NCI-H2107 treated with DMSO at 0.1 percent for 48 hours (cell line): ENCODE data around the gene LIPC.
A peak's percentile ranks its signal among the peaks of the same experiment; 100 is the strongest.

ENCODE experiments used
- DNase-seq: peaks from one replicate; lab custom pipeline; 2025; ENCODE audit not compliant: unreplicated experiment; lab: John Stamatoyannopoulos, UW

Gene LIPC

DNA sequence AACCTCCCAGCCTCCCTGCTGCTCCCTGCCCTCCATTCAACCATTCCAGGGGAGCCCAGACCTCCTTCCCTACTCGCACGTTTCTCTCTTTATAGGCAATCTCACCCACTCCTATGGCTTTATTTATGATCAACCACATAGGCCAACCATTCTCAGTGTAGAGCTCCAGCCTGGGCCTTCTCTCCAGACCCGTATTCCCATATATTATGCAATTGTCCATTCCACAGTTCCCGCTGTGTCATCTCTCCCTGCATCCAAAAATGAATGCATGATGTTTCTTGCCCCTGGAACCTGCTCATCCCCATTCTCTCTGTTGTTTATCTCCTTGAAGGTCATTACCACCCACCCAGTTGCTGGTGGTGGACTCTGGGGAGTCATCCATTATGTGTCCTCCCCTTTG, 140.7 kb downstream of the LIPC start:
- DNase-seq = no peak

GRCh38 chr15:58573270-58573669, 141.5 kb downstream of the LIPC start:
- no peak for DNase-seq

GRCh38 chr15:58574631-58575030, 142.8 kb downstream of the LIPC start:
- DNase-seq = no peak

DNA sequence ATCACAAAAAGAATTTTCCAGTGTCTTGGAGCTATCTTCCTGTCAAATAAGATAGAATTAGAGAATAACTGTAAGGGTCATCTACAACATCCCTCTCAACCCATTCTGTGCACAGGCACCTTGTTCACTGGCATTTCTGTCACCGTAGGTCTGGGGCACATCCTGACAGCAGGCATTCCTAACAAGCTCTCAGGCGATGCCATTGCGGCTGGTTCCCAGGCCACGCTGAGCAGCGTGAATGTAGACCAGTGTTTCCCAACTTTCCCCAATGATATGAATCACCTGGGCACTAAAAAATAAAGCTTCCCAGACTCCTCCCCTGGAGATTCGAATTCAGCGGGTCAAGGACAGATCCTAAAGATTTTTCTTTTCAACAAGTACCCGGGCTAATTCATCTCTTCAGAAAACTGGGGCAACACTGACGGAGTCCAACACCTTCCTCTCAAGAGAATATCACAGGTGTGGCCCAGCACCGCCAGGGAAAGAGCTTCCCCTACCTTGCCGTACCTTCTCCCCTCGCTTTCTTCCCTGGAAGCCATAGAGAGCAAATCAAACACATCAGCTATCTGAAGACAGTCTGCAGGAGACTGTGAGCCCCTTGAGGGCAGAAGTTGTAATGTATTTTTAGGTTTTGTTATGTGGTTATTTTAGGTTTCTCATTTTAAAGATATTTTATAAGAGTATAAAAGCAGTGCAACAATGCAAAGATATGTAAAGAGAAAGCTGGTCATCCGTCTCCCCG, 143.4 kb downstream of the LIPC start:
- DNase-seq = no peak

GRCh38 chr15:58576657-58577056, 144.9 kb downstream of the LIPC start:
- no peak for DNase-seq

- DNase-seq = no peak
These were observed 150.4 kb downstream of the LIPC start for GRCh38 chr15:58582160-58582559.

GRCh38 chr15:58583171-58583908, 151.5 kb downstream of the LIPC start:
- DNase-seq = no peak

DNA sequence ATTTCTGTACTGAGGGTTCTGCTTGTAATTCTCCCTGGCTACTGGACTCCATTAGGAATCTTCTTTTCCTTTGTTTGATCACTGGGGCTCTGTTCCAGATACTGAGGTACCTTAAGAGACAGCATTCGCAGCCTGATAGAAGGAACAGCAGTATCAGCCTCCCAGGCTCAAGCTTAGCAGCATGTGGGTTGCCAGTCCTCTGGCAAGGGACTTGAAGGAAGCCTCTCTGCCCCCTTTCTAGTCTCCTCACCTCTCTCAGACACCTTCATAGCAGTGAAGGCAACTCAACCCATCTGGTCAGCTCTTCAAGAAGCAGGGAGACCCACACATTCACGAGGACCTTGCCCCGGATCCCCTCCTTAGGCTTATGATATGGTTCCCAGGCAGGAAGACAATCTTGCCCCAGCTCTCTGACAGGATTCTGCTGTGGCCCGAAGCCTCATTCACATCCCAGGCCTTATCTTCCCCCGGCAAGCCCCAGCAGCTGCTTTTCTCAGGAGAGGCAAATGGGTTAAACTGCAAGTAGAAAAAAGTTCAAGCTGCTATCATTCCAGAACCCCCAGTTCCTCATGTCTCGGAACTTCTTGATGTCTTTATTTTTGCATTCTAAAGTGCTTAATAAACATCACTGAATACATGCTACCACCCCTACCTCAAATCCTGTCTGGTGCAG, 153.1 kb downstream of the LIPC start:
- no peak for DNase-seq

DNA sequence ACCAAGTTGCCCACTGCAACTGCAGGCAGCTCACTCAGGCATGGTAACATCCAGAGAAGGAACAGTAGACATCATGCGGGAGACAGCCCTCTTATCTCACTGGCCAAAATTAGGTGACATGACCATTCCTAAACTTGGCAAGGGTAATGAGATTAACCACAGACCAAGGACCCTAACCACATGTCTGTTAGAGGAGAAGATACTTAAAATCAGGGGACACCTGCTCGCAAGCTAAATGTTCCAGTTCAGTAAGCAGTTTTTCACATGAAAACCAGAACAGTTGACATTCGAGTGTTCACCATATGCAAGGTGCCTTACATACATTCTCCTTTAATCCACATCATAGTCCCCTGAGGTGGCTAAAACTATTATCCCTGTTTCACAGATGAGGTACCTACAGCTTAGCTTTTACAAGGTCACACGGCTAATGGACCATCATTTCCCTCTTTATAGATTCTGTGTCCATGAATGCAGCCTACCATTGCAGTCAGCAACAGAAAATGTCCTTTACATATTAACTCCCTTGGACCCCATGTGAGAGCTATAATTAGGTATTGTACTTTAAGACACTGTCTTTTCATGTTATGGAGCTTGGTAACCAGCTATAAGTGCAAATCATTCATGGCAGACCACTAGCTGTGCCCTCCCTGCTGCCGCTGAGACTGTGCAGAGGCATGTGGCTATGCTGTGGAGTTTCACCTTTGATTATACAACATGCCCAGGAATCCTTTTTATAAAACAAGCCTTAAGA, 154.1 kb downstream of the LIPC start:
- DNase-seq = peak; percentile 19

DNA sequence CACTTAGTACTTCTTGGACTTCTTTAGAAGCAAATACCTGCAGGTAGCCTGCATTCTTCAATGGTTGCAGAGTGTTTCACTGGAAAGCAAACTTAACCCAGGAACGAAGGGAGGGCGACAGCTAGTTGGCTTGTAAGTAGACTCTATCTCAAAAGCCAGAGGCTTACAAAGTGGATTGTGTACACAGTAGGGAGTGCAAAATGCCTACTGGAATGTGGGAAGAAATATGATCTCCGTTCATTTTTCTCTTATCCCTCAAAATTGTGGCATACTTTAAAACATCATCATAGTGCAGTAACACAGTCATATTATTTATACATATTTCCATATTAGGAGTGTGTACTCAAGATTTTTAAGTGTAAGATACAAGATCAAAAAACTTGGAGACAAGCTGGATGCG, 155.7 kb downstream of the LIPC start:
- DNase-seq = no peak

DNA sequence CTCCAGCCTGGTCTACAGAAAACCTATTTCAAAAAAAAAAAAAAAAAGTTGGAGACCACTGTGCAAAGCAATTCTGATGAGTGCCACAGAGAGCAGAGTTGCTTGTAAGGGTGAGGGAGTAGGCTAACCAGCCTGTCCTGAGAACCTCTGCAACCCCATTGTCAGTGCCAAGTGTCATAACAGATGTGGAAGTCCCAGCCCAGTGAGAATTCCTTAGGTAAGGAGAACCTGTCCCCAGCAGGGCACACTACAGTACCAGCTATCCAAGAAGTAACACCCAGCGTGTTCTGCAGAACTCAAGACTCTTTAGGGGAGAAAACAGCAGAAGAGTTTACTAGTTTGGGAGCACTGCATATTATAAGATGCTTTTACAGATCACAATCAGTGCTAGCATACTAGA, 156.3 kb downstream of the LIPC start:
- DNase-seq = no peak

DNA sequence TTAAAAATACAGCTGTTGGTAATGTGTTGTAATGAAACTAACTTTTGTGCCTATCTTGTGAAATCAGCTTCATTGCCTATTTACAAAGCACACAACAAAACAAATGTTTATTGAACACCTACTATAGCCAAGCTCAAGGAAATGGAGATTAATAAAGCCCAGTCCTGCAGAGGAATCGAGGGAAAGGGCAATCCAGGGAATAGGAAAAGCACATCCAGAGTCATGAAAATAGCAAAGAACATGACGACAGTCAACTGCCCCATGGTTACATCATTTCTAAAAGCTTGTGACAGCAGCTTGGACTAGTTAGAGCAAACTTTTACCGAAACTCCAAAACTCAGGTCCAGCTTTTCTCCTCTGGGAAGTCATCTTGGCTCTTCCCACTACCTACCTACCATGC, 157.3 kb downstream of the LIPC start:
- DNase-seq = no peak

GRCh38 chr15:58590236-58590635, 158.4 kb downstream of the LIPC start:
- no peak for DNase-seq

GRCh38 chr15:58590926-58591325, 159.1 kb downstream of the LIPC start:
- DNase-seq = no peak

DNA sequence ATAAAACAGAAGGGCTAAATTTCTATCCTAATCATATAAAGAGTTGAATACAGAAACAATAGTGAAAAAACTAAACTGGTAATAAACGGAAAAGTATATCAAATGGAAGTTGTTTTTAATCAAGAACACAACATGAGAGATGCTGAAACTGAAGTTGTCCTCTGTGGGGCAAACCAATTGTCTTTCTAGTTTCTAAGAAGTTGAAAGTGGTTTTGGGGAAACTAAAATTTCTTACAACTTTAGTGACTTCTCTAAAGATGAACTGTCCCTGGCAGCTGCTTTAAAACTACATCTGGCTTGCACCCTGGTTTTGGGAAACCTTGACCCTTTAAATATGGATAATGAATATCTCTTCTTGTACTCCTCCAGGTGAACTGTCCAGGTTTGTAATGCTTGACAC, 162.1 kb downstream of the LIPC start:
- no peak for DNase-seq

- no peak for DNase-seq
These were observed 163.1 kb downstream of the LIPC start for GRCh38 chr15:58594898-58595297.

GRCh38 chr15:58595516-58596263, 163.9 kb downstream of the LIPC start:
- no peak for DNase-seq

GRCh38 chr15:58597943-58598828, 166.4 kb downstream of the LIPC start:
- DNase-seq = no peak

- DNase-seq = no peak
These were observed 167.0 kb downstream of the LIPC start for GRCh38 chr15:58598829-58599210.

DNA sequence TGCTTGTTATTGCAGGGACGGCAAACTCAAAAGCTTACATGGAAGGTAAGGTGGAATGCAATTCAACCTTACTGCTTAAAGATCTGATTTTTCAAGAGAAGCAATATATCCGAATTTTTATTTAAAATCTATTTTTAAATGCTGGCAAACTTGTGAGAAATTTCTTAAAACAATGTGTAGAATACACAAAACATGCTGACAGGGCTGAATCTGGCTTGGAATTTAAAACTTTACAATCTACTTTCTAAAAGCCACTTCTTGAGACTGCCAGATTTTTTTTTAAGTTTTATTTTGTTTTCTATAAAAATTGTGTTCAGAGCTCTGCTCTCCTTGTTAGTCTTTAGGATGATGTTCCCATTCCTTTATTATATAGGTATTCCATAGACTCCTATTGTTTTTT, 171.0 kb downstream of the LIPC start:
- no peak for DNase-seq
